OCI-LY7 (cell line): ENCODE results near the gene EPHB3.

Experiments used
- CTCF ChIP-seq: fragments of 200-600 bp; sonication (generic); conservative IDR thresholded peaks from 2 replicates; pipeline ENCODE4 v1.5.1; 2014; ENCODE audit warnings: mild to moderate bottlenecking, antibody characterized with exemption, low read length, moderate library complexity, mixed read lengths
- EZH2phosphoT487 ChIP-seq: fragments of 200-600 bp; sonication (generic); IDR thresholded peaks from 2 replicates; pipeline ENCODE4 v1.6.1; 2018; ENCODE audit warnings: low read depth, borderline replicate concordance, mild to moderate bottlenecking, mixed run types, antibody characterized with exemption, low read length, moderate library complexity, mixed read lengths

DNA sequence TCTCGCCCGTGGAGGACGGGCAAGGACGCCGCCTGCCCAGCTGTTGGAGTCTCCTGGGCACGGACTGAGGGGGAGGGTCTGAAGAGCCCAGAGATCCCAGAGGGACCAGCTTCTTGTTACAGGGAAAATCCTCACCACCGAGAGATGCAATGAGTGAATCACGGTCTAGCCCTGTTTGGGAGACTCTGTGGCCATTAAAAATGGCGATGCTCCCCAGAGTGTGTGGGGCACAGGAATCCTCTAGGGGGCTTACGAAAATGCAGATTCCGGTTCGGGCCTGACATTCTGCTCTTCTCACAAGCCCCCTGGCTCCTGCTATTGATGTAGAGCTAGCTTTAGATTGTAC is 35.5 kb upstream of the EPHB3 start:
- TF ChIP-seq CTCF = no peak
- no peak for TF ChIP-seq EZH2phosphoT487
